DMS53 (cell line): Measurements from ENCODE around the gene CHID1.

ENCODE experiments used
- DNase-seq: peaks from one replicate; lab custom pipeline; 2025; lab: John Stamatoyannopoulos, UW

The CHID1 gene

GRCh38 chr11:933142-933851 is 22.7 kb upstream of the CHID1 start:
- no peak for DNase-seq

DNA sequence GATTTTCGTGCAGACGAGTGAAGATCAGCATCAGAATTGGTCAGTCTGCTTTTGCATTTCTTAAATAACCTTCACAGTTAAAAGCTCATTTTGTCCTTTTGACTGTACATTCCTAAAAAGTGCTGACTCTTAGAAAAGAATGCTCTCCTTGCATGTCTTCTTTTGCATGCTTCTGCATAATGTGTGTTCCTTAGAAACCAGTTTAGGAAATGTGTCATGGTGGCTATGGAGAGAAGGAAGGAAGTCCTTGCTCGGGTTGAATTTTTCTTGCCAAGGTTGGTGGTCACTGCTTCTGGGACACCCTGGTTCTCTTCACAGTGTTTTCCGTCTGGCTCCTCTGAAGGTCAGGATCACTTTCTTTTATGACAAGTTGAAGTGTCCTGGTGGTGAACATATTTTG is 21.8 kb upstream of the CHID1 start:
- no peak for DNase-seq

DNA sequence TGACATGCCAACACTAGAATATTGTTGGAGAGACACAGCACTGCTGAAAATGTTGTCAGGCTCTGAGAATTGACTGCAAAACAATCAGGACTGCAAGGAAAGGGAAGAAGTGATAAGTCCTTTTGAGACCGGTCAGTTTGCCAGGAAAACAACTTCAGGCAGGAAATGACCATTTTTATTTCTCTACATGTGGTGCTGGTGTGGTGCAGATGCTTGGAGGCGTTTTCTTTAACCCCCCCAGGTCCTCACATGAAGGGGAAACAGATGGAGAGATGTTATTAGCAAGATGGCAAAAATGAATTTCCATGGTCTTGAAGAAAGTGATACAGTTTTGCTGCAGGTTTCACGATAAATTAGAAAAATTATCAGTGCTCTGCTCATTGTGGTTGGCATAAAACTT is 20.8 kb upstream of the CHID1 start:
- no peak for DNase-seq

- no peak for DNase-seq
Observed at GRCh38 chr11:929405-929804, 18.8 kb upstream of the CHID1 start.

GRCh38 chr11:928786-929185 is 18.2 kb upstream of the CHID1 start:
- DNase-seq = no peak

GRCh38 chr11:927871-928270 is 17.3 kb upstream of the CHID1 start:
- no peak for DNase-seq

- peak; percentile 33 for DNase-seq
Observed at GRCh38 chr11:926341-926916, 15.8 kb upstream of the CHID1 start.

DNA sequence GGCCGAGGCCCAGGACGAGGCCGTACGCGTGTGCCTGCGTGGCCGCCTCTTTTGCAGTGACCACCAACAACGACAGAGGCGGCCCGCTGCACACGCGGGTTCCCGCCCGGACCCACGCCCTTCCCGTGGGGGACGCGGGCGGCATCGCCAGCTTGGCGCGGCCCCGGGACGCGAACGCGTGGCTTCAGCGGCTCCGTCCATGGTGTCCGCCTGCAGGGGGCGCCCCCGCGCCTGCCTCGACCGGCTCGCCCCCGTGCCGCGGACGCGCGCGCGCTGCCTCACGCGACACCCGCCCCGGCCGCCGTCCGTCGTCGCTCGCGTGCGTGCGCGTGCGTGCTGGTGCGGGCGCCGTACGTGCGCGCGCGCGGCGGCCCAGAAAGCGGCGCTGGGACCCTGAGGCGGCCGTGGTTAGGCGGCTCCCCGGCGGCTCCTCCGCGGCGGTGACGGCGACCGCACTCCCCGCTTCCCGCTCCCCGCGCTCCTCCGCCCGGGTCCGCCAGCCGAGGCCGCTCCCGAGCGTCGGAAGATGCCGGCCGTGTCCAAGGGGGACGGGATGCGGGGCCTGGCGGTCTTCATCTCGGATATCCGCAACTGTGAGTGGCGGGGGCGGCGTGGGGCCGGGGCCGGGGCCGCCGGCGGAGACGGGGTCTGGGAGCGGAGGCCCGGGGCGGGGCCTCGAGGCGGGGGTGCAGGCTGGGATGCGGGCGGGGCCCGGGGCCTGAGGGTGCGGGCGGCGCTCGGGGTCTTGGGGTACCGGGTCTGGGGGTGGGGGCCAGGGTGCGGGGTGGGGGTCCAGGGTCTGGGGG is 15.1 kb upstream of the CHID1 start, which contains the start of gene AP2A2:
Gene AP2A2, plus strand, starts transcription at position 375 of the 806 bp plus-strand sequence. Its CDS starts 152 bp downstream, at position 527.
- peak; percentile 98 for DNase-seq

DNA sequence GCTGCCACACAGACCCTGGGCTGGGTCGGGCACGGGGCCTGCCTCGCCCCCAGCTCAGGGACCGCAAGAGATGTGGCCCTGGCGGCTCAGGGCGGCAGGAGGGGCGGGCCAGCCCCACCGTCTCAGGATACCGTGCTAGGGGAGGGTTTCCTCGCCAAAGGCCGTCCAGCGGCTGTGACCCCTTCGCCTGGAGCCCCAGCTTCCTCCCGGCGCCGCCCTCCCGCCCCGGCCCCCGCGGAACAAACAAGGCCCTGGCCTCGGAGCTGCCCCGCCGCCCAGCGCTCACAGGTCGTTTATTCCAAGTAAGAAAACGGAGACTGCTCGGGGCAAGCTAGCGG is 14.5 kb upstream of the CHID1 start:
- DNase-seq = no peak

DNA sequence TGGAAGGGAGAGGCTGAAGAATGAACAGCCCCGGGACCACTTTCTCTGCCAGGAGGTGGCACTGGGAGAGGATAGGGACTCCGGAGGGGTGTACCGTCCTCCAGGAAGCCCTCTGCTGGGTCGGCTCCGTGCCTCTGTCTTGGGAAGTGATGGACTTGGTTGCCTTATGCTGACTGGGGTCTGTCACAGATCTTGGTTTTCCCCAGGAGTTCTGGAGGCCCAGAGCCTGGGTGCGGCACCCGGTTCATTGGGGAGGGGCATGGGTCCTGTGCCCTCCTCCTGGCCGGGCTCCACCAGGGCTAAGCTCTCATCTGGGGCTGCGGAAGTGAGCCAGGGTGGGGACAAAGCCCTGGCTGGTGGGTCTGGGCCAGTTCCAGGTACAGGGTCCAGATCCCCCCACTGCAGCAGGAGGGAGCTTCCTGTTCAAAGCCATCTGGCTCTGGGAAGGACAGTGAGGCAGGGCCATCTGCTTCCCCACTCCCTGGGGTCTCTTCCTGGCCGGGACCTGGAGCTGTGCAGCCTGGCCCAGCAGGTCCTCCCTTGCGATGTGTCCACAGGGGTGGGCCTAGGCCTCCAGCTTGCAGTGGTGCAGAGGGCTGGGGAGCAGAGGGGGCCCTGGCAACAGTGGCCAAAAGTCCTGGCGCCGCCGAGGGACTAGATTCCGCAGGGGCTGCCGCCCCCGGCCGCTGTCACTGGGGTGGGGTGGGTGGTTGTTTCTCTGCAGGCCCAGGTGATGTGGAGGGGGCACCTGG is 14.0 kb upstream of the CHID1 start:
- no peak for DNase-seq

DNA sequence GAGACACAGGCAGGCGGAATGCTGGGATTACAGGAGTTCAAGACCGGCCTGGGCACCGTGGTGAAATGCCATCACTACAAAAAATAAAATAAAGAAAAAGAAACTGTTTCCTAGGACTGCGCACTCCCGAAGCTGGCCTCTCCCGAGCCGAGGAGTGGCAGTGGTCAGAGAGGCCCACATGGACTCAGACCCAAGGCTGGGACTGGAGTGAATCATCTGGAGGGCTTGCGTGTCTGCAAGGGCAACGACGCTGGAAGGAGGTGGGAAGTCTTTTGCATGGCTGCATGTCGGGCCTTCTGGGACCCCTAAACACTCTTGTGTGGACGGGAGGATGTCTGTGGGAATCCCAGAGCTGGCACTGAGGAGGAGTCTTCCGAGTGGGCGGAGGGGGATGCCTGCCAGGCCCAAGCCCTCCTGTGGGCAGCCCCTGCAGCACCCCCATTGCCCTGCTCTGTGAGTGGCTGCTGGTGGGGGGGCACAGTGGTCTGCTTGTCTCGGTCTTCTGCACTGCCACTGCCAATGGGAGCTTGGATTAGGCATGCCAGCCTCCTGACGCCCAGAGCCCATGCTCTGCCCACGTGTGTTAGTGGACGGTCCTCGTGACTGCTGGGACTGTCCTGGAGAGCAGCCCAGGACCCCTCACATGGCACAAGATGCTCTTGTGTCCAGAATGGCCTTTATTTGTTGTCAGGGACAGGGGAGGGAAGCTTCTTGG is 13.2 kb upstream of the CHID1 start:
- no peak for DNase-seq

DNA sequence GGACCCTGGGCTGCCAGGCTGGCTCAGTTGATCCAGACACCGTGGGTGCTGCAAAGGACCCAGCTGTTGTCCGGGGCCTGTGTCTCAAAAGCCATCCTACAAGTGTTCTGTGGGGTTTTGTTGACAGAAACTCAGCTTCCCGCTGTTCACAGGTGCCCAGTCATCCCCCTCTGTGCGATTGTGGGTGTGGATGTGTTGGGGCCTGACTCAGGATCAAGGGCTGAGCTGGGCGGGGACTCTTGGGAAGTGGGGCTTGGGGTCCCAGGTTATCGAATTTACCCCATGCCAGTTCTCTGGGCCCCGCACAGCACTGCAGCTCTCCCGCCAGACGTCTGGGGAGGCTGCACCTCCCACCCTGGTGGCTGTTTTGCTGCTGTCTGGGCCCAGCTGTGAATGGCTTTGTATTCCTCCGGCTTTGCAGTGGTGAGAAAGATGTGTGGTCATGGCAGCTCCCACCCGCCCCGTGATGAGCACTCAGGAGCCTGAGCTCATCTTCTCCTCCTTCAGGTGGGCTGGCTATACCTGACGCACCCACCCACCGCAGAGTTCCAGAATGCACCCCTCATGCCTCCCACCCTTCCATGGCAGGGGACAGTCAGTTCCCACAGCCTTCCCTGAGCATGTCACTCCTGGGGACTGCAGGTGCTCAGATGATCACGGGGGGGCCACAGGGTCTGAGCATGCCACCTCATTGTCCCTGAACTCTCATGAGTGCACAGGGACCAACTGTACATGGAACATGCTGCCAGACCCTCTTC is 11.5 kb upstream of the CHID1 start:
- DNase-seq = no peak

DNA sequence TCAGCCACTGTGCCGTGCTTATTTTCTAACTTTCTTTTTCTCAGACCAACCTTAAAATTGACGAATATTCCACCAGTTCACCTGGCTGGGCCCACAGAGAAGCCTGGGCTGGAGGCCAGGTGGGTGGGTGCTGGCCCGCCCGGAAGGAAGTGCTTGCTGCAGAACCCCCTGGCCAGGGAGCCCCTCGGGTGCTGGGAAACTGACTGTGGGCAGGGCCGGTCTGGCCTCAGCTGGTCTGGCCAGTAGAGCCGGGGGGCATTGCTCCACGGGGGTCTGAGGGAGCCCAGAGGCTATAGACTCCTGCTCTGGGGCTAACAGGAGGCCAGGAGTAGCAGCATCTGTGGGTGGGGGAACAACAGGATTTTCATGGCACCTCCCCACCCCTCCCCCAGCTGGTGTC is 6.8 kb upstream of the CHID1 start:
- DNase-seq = no peak

- no peak for DNase-seq
Observed at GRCh38 chr11:914747-915501, 4.3 kb upstream of the CHID1 start.

- DNase-seq = no peak
Observed at GRCh38 chr11:914204-914603, 3.6 kb upstream of the CHID1 start.

- DNase-seq = no peak
Observed at GRCh38 chr11:913043-913442, 2.4 kb upstream of the CHID1 start.

DNA sequence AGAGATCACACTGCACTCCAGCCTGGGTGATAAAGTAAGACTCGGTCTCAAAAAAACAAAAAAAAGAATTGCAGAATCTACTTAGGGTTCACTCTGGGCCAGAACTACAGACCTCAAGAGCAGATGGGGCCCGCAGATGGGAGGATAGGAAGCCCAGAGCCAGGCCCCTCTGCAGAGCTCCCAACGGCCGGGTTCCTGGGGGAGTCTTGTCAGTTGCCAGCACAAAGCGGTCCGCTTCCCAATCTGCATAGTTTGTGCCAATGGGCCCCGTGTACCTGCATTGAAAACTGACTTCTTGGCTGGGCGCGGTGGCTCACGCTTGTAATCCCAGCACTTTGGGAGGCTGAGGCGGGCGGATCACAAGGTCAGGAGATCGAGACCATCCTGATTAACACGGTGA is 1.7 kb upstream of the CHID1 start:
- no peak for DNase-seq

GRCh38 chr11:911890-912219 is 1.2 kb upstream of the CHID1 start:
- DNase-seq = no peak

GRCh38 chr11:911031-911889 is 650 bp upstream of the CHID1 start:
- DNase-seq = peak; percentile 82
